Measurements from ENCODE around the gene MAPT. TPM values are rescaled to one million over a fixed set of nuclear protein-coding genes. Genes with fewer than 3 reads are reported as not detected.
A peak's percentile ranks its signal among the peaks of the same experiment; 100 is the strongest.
"Not testable (repeated sequence)": the region's sequence is repeated elsewhere in the genome, so short reads cannot be mapped to it uniquely, and the experiment has no call there.

The MAPT gene
- total RNA-seq, 1 experiment from 2014 or later, result 3.1 TPM

DNA sequence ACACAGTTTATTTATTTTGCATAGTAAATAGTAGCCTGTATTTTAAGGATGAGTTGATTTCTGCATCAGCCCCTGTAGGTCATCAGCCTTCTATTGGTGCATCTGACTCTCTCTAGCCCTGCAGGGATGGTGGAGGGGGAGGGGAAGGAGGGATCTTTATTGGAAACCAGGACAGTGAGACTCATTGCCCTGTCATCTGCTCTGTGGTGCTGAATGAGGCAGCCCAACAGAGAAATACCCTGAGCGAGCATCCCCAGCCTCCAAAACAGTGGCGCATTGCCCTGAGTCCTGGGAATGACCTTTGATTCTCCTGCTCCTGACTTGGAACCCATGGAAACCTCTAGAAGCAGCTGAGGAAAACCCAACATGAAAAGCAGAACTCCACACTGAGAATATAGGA lies 59.2 kb downstream of the MAPT start:
- DNase-seq (ENCODE audit: low spot score), result no peak

GRCh38 chr17:45954914-45955313 lies 60.6 kb downstream of the MAPT start:
- DNase-seq (ENCODE audit: low spot score), result peak; percentile 40

DNA sequence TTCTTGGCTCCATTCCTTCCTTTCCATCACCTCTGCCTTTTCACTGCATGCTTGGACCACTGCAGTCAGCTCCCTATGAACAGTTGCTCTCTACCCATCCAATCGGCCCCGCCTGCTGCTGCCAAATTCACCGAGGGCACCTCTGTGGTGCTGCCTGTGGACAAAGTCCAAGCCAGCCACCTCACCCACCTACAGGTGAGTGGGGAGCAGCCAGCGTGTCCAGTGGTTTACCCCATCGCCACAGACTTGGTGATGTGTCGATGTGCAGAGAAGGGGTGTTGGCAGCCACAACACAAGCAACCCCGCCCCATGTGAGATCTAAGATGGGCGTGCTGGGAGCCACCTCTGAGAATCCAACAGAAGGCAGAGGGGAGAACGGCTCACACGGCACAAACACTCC lies 61.0 kb downstream of the MAPT start:
- DNase-seq (ENCODE audit: low spot score), result no peak

DNA sequence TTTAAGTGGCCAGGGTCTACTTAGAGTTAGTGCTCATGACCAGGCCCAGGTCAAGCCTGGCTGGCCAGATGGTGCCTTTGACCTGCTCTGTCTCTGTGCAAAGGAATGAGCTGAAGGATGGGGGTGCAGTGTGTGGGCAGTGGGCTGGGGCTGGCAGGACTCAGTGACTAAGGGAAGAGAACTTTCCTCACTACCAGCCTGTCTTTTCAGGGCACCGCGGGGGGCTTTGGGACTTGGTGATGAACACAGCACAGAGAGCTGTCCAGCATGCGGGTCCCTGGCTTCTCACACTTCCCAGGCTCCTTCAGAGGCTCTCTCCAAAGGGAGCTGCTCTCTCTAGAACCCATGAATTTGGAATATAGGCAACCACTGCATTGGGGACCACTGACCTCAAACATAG lies 61.7 kb downstream of the MAPT start:
- DNase-seq (ENCODE audit: low spot score), result no peak

DNA sequence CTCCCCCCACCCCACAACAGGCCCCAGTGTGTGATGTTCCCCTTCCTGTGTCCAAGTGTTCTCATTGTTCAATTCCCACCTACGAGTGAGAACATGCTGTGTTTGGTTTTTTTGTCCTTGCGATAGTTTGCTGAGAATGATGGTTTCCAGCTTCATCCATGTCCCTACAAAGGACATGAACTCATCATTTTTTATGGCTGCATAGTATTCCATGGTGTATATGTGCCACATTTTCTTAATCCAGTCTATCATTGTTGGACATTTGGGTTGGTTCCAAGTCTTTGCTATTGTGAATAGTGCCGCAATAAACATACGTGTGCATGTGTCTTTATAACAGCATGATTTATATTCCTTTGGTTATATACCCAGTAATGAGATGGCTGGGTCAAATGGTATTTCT lies 62.4 kb downstream of the MAPT start:
- DNase-seq (ENCODE audit: low spot score), result not testable (repeated sequence)

GRCh38 chr17:45958307-45958706 lies 64.0 kb downstream of the MAPT start:
- no peak for DNase-seq (ENCODE audit: low spot score)

DNA sequence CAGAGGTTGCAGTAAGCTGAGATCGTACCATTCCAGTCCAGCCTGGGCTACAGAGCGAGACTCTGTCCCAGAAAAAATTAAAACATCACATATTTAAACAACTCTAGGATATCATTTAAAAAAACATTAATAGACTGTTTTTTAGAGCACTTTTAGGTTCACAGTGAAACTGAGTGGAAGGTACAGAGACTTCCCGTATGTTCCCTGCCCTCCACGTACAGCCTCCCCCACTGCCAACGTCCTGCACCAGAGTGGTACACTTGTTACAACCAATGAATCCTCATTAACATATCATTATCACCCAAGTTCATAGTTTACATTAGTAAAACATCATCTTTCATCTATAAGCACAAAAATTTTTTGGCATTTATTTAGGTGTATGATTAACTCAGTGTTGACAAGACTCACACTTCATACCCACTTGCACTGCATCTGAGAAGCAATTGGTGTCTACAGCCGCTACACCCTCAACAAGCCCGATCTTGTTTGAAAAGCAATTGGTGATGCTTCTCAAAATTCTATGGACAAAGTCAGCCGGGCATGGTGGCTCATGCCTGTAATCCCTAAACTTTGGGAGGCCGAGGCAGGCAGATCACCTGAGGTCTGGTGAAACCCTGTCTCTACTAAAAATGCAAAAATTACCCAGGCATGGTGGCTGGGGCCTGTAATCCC lies 64.8 kb downstream of the MAPT start:
- DNase-seq (ENCODE audit: low spot score), result no peak

- DNase-seq (ENCODE audit: low spot score), result no peak
These were observed 66.0 kb downstream of the MAPT start for GRCh38 chr17:45960311-45960710.

GRCh38 chr17:45961206-45961605 lies 66.9 kb downstream of the MAPT start:
- no peak for DNase-seq (ENCODE audit: low spot score)

DNA sequence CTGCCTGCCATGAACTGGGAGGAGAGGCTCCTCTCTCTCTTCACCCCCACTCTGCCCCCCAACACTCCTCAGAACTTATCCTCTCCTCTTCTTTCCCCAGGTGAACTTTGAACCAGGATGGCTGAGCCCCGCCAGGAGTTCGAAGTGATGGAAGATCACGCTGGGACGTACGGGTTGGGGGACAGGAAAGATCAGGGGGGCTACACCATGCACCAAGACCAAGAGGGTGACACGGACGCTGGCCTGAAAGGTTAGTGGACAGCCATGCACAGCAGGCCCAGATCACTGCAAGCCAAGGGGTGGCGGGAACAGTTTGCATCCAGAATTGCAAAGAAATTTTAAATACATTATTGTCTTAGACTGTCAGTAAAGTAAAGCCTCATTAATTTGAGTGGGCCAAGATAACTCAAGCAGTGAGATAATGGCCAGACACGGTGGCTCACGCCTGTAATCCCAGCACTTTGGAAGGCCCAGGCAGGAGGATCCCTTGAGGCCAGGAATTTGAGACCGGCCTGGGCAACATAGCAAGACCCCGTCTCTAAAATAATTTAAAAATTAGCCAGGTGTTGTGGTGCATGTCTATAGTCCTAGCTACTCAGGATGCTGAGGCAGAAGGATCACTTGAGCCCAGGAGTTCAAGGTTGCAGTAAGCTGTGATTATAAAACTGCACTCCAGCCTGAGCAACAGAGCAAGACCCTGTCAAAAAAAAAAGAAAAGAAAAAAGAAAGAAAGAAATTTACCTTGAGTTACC lies 68.0 kb downstream of the MAPT start:
- DNase-seq (ENCODE audit: low spot score), result no peak

- no peak for DNase-seq (ENCODE audit: low spot score)
These were observed 68.9 kb downstream of the MAPT start for GRCh38 chr17:45963283-45963682.

DNA sequence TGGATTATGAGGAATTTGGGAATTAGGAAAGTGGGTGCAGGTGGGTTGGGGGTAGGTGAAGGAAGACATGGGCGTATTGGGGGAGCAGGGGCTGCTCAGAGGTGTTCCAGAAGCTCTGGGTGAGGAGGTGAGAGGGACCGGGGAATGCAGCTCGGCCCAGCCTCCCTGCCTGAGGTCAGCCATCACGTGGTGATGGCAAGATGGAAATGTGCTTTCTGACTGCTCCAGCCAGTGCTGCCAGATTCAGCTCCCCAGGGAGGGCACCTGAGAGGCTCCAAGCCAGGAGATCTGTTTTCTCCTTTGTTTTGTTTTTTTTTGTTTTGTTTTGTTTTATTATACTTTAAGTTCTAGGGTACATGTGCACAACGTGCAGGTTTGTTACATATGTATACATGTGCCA lies 69.5 kb downstream of the MAPT start:
- no peak for DNase-seq (ENCODE audit: low spot score)

GRCh38 chr17:45964634-45965033 lies 70.3 kb downstream of the MAPT start:
- no peak for DNase-seq (ENCODE audit: low spot score)

DNA sequence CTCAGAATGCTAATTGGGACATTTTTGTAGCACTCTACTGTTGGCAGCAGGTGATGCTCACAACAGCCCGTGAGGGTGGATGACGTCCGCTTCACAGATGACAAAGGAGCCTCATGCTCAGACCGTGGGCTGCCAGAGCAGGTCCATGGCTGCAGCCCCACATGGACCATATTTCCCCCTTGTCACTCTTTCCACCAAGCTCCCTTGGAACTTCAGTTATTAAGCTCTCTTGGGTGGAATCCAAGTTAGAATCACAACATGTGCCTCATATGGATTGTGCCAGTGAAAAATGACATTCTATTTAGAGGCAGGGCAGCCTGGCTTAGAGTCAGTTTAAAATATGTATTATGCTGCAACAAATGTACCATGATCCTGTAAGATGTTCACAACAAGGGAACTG lies 71.5 kb downstream of the MAPT start:
- DNase-seq (ENCODE audit: low spot score), result no peak

- no peak for DNase-seq (ENCODE audit: low spot score)
These were observed 72.4 kb downstream of the MAPT start for GRCh38 chr17:45966606-45967280.

DNA sequence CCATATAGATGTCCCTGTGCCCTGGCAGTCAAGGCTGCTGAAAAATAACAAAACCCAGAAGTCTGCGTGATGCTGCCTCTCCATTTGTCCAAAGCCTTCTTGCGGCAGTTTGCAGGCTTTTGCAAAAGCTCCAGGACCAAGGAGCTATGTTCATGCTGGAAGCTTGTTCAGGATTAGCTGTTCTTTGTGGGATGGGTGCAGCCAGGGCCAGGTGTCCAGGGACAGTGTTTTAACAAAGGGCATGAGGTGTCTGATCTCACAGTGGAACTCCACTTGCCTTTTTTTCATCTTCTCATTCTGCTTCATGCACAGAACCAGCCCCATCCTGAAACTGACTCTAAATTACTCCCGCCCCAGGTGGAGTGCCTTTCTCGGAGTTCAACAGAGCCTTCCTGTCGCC lies 73.0 kb downstream of the MAPT start:
- DNase-seq (ENCODE audit: low spot score), result no peak

DNA sequence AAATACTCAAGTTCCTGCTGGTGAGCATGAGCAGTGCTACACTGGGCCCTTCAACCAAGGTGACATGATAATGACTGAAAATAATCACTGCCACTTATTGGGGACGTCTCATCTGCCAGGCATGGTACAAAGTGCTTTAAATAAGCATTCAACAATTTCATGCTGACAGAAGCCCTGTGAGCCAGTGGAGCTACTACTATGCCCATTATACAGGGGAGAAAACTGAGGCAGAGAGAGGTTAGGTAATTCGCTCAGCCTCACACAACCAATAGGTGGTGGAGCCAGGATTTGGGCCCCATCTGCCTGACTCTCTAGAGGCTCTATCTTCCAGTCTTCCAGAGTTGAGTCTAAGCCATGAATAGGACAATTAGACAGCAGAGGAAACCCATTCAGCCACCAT lies 74.4 kb downstream of the MAPT start:
- DNase-seq (ENCODE audit: low spot score), result no peak

GRCh38 chr17:45969726-45970125 lies 75.4 kb downstream of the MAPT start:
- DNase-seq (ENCODE audit: low spot score), result no peak

DNA sequence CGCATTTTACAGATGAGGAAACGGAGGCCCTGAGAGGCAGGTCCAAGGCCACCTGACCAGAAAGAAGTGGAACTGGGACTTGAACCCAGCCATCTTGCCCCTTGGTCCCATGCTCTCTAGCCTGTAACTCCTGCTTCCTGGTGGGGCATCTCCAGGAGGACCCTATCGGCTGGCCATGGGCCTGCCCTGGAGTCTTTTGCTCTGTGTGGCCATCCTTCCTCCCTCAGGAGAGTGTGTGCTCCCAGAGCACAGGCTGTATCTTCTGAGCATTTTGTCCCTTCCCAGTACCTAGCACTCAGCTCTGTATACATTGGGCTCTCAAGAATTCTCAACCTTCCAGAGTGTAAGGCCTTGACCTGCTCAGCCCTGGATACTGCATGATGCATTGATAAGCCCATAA lies 76.3 kb downstream of the MAPT start:
- no peak for DNase-seq (ENCODE audit: low spot score)

GRCh38 chr17:45971698-45972141 lies 77.4 kb downstream of the MAPT start:
- DNase-seq (ENCODE audit: low spot score), result no peak

DNA sequence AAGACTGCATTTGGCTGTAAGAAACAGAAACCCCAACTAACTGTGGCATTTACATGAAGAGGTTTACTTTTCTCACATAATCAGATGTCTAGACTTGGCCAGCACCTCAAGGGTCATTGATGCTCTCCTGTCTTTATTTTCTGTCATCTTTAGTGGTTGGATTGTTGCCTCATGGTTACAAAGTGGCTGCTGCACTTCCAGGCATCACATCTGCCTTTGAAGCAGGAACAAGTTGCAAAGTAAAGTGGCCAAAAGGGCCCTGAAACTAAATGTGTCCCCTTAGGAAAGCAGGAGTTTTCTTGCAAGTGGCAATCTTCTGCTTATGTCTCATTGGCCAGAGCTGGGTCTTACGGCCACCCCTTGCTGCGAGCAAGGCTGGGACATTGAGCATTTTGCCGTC lies 78.2 kb downstream of the MAPT start:
- DNase-seq (ENCODE audit: low spot score), result no peak

- DNase-seq (ENCODE audit: low spot score), result no peak
These were observed 78.9 kb downstream of the MAPT start for GRCh38 chr17:45973099-45973780.
